ENCODE measurements around the gene LRP1. TPM values are rescaled to one million over a fixed set of nuclear protein-coding genes. Genes with fewer than 3 reads are reported as not detected.

The LRP1 gene
- total and polyA plus RNA-seq, 2 experiments from 2014 or later: 26.6 to 145 TPM

- TF ChIP-seq ZNF462 (CRISPR knock-in tag; IDR thresholded peaks at IDR 0.05): no peak
- TF ChIP-seq EZH2 (IDR thresholded peaks at IDR 0.05; ENCODE audit: low read depth, unreplicated experiment): no peak
- TF ChIP-seq STAT1 (IDR thresholded peaks at IDR 0.05; ENCODE audit: unreplicated experiment): no peak
- no peak for TF ChIP-seq JUNB (IDR thresholded peaks at IDR 0.05; ENCODE audit: unreplicated experiment)
- TF ChIP-seq CREB1 (CRISPR knock-in tag; IDR thresholded peaks at IDR 0.05; ENCODE audit: low read depth): no peak
- no peak for TF ChIP-seq POLR2AphosphoS5 (IDR thresholded peaks at IDR 0.05; ENCODE audit: low read depth)
- TF ChIP-seq, protein P1, sequence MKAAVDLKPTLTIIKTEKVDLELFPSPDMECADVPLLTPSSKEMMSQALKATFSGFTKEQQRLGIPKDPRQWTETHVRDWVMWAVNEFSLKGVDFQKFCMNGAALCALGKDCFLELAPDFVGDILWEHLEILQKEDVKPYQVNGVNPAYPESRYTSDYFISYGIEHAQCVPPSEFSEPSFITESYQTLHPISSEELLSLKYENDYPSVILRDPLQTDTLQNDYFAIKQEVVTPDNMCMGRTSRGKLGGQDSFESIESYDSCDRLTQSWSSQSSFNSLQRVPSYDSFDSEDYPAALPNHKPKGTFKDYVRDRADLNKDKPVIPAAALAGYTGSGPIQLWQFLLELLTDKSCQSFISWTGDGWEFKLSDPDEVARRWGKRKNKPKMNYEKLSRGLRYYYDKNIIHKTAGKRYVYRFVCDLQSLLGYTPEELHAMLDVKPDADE (IDR thresholded peaks at IDR 0.05): no peak
- TF ChIP-seq REST (IDR thresholded peaks at IDR 0.05; ENCODE audit: unreplicated experiment): no peak
- no peak for TF ChIP-seq EZH2phosphoT487 (IDR thresholded peaks at IDR 0.05; ENCODE audit: unreplicated experiment)
Measured at GRCh38 chr12:57196439-57196838, 68.2 kb downstream of the LRP1 start (continued).
